Loucy (cell line): ENCODE measurements around the gene M1AP.
A peak's percentile ranks its signal among the peaks of the same experiment; 100 is the strongest.

ENCODE experiments used
- H2AFZ ChIP-seq: fragments of 200-600 bp; sonication (generic); 2 replicates; pipeline ENCODE4 v1.6.0; 2016; ENCODE audit warnings: antibody characterized with exemption, mild to moderate bottlenecking, low read length, moderate library complexity
- H3F3A ChIP-seq: fragments of 200-600 bp; 2 replicates; pipeline ENCODE4 v1.6.0; 2016; ENCODE audit warnings: antibody characterized with exemption, low read depth, mild to moderate bottlenecking
- H3K27me3 ChIP-seq: fragments of 200-600 bp; sonication (generic); 2 replicates; pipeline ENCODE4 v1.6.1; 2014; ENCODE audit warnings: low read length, mild to moderate bottlenecking; ENCODE audit not compliant: insufficient read depth, poor library complexity, severe bottlenecking
- H3K36me3 ChIP-seq: fragments of 200-600 bp; sonication (generic); 2 replicates; pipeline ENCODE4 v1.6.1; 2016; ENCODE audit warnings: low read length; ENCODE audit not compliant: insufficient read depth
- H3K4me1 ChIP-seq: fragments of 200-600 bp; sonication (generic); 2 replicates; pipeline ENCODE4 v1.5.1; 2014; ENCODE audit warnings: low read length, mild to moderate bottlenecking; ENCODE audit not compliant: insufficient read depth, poor library complexity, severe bottlenecking
- H3K4me2 ChIP-seq: fragments of 200-600 bp; sonication (generic); 2 replicates; pipeline ENCODE4 v1.6.0; 2014; ENCODE audit warnings: antibody characterized with exemption, low read length, low read depth, mild to moderate bottlenecking; ENCODE audit not compliant: poor library complexity, severe bottlenecking
- H3K4me3 ChIP-seq: fragments of 200-600 bp; sonication (generic); 2 replicates; pipeline ENCODE4 v1.5.1; 2014; ENCODE audit warnings: low read length, mild to moderate bottlenecking, mixed read lengths; ENCODE audit not compliant: poor library complexity, severe bottlenecking
- H3K79me2 ChIP-seq: fragments of 200-600 bp; sonication (generic); 2 replicates; pipeline ENCODE4 v1.6.1; 2014; ENCODE audit warnings: low read length; ENCODE audit not compliant: insufficient read depth
- H3K9ac ChIP-seq: fragments of 200-600 bp; sonication (generic); 2 replicates; pipeline ENCODE4 v1.6.0; 2014; ENCODE audit warnings: mild to moderate bottlenecking, low read depth, low read length, moderate library complexity; ENCODE audit not compliant: poor library complexity, severe bottlenecking
- H3K9me2 ChIP-seq: fragments of 200-600 bp; sonication (generic); replicated peaks from 2 replicates; pipeline ENCODE4 v1.6.1; 2016; ENCODE audit warnings: low read depth, low read length, mixed read lengths
- H3K9me3 ChIP-seq: fragments of 200-600 bp; sonication (generic); 2 replicates; pipeline ENCODE4 v1.6.1; 2014; ENCODE audit warnings: mild to moderate bottlenecking, antibody characterized with exemption, low read length, low read depth; ENCODE audit not compliant: insufficient read depth
- H4K20me1 ChIP-seq: fragments of 200-600 bp; sonication (generic); 2 replicates; pipeline ENCODE4 v1.6.0; 2014; ENCODE audit warnings: antibody characterized with exemption, low read length, mild to moderate bottlenecking; ENCODE audit not compliant: insufficient read depth, poor library complexity, severe bottlenecking
- EZH2phosphoT487 ChIP-seq: fragments of 200-600 bp; IDR thresholded peaks from 2 replicates; pipeline ENCODE4 v1.6.1; 2018; ENCODE audit warnings: antibody characterized with exemption, mild to moderate bottlenecking, moderate library complexity, borderline replicate concordance
- TF ChIP-seq, protein P1 (sequence below): fragments of 200-600 bp; sonication (generic); conservative IDR thresholded peaks from 2 replicates; pipeline ENCODE4 v1.5.1; 2014; ENCODE audit warnings: mild to moderate bottlenecking, antibody characterized with exemption, low read length

The M1AP gene

DNA sequence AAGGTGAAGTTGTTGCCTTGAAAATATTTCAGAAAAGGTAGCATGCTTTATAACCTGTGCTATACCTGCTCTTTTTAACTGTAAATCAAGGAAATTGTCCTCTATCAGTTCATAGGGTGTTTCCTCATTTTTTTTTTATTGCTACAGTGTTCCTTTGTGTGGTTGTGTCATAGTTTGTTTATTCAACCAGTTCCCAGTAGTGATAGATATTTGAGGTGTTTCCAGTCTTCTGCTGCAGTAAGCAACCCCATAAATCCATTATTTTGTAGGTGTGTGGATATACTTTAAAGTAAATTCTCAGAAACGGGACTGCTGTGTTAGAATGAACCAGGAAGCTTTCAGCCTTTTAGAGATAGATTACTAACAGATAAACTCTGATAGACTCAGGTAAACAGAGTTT is 45.5 kb upstream of the M1AP start:
- H2AFZ ChIP-seq: 0 out of 2 replicates have a peak overlapping the region, but pooled peaks have one; percentile 13
- H3F3A ChIP-seq: no peaks in the 10 kb centered on the region
- H3K4me2 ChIP-seq: no peak overlapping the region
- no peak overlapping the region for H3K9ac ChIP-seq
- H3K9me3 ChIP-seq: no peaks in the 10 kb centered on the region
- no peaks in the 10 kb centered on the region for H3K36me3 ChIP-seq
- H3K27me3 ChIP-seq: no peaks in the 10 kb centered on the region
- H3K9me2 ChIP-seq: no peaks in the 10 kb centered on the region
- H3K4me3 ChIP-seq: no peak overlapping the region
- H3K4me1 ChIP-seq: no peaks in the 10 kb centered on the region
- no peaks in the 10 kb centered on the region for H4K20me1 ChIP-seq
- TF ChIP-seq, protein P1, sequence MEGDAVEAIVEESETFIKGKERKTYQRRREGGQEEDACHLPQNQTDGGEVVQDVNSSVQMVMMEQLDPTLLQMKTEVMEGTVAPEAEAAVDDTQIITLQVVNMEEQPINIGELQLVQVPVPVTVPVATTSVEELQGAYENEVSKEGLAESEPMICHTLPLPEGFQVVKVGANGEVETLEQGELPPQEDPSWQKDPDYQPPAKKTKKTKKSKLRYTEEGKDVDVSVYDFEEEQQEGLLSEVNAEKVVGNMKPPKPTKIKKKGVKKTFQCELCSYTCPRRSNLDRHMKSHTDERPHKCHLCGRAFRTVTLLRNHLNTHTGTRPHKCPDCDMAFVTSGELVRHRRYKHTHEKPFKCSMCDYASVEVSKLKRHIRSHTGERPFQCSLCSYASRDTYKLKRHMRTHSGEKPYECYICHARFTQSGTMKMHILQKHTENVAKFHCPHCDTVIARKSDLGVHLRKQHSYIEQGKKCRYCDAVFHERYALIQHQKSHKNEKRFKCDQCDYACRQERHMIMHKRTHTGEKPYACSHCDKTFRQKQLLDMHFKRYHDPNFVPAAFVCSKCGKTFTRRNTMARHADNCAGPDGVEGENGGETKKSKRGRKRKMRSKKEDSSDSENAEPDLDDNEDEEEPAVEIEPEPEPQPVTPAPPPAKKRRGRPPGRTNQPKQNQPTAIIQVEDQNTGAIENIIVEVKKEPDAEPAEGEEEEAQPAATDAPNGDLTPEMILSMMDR: no peak
- TF ChIP-seq EZH2phosphoT487: no peak
- H3K79me2 ChIP-seq: no peaks in the 10 kb centered on the region

DNA sequence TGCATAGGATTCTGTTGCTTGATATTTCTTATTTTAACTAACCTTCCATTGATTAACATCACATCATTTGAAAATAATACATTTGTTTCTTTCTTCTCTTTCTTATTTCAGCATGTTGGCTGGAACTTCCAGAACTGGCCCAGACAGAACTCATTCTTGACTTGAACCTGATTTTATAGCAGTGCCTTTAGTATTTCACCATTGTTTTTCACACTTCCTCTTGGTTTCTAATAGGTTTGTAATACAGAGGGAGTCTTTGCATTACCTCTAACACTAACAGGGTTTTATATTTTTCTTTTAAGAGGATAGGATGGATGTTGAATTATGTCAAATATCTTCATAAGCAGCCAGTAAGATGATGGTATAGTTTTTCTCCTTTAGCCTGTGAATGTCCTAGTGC is 45.1 kb upstream of the M1AP start:
- no peak overlapping the region for H3K9ac ChIP-seq
- no peaks in the 10 kb centered on the region for H3K79me2 ChIP-seq
- H2AFZ ChIP-seq: no peak overlapping the region
- H3K4me1 ChIP-seq: no peaks in the 10 kb centered on the region
- no peaks in the 10 kb centered on the region for H3K27me3 ChIP-seq
- H3K4me3 ChIP-seq: no peak overlapping the region
- no peaks in the 10 kb centered on the region for H3F3A ChIP-seq
- H3K4me2 ChIP-seq: no peak overlapping the region
- TF ChIP-seq EZH2phosphoT487: no peak
- TF ChIP-seq, protein P1: no peak
- H3K9me3 ChIP-seq: no peaks in the 10 kb centered on the region
- H3K36me3 ChIP-seq: no peaks in the 10 kb centered on the region
- H3K9me2 ChIP-seq: no peaks in the 10 kb centered on the region
- H4K20me1 ChIP-seq: no peaks in the 10 kb centered on the region

DNA sequence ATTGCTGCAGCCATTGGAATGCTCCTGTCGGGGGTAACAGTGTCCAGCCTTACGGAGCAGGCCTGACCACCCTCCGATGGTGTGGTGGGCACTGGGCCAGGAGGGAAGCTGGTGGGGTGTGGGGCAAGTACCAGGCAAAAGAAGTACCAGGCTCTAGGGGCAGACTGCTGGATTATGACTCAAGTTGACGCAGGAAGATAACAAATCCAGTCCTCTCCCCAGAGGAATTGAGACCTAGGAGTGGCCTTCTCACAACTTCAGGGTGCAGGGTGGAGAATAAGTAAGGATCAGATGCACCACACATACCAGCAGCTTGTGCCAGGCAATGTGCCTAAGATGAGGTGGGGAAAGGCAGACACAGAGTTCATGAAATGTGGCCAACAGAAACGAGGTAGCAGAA is 43.8 kb upstream of the M1AP start:
- H3K36me3 ChIP-seq: no peaks in the 10 kb centered on the region
- no peak overlapping the region for H3K4me3 ChIP-seq
- H2AFZ ChIP-seq: no peak overlapping the region
- no peak overlapping the region for H3K9ac ChIP-seq
- TF ChIP-seq EZH2phosphoT487: no peak
- TF ChIP-seq, protein P1: no peak
- H3K27me3 ChIP-seq: no peaks in the 10 kb centered on the region
- H3K79me2 ChIP-seq: no peaks in the 10 kb centered on the region
- H3K9me2 ChIP-seq: no peaks in the 10 kb centered on the region
- H3K4me2 ChIP-seq: no peak overlapping the region
- no peaks in the 10 kb centered on the region for H3K9me3 ChIP-seq
- H3K4me1 ChIP-seq: no peaks in the 10 kb centered on the region
- H4K20me1 ChIP-seq: no peaks in the 10 kb centered on the region
- no peaks in the 10 kb centered on the region for H3F3A ChIP-seq
